GM12892 (cell line): ENCODE data around the gene ARMC9.

Experiments used
- POLR2A ChIP-seq: IDR thresholded peaks from 2 replicates; pipeline ENCODE4 v1.6.1; 2011; ENCODE audit warnings: low read depth, low read length, control low read depth
- POLR2AphosphoS5 ChIP-seq: IDR thresholded peaks from 2 replicates; pipeline ENCODE4 v1.6.1; 2011; ENCODE audit warnings: low read depth, low read length, control low read depth

GRCh38 chr2:231355508-231356465 lies 157.4 kb downstream of the ARMC9 start:
- no peak for TF ChIP-seq POLR2A
- TF ChIP-seq POLR2AphosphoS5: no peak
